ENCODE measurements around the gene TCF7L1. TPM values are rescaled to one million over a fixed set of nuclear protein-coding genes. Genes with fewer than 3 reads are reported as not detected.

TCF7L1 gene
- total and polyA plus RNA-seq, 2 of the 13 experiments (the other 11 are each of a cell fraction or from before 2014, with no cell fraction given) = 0.04 to 0.15 TPM

DNA sequence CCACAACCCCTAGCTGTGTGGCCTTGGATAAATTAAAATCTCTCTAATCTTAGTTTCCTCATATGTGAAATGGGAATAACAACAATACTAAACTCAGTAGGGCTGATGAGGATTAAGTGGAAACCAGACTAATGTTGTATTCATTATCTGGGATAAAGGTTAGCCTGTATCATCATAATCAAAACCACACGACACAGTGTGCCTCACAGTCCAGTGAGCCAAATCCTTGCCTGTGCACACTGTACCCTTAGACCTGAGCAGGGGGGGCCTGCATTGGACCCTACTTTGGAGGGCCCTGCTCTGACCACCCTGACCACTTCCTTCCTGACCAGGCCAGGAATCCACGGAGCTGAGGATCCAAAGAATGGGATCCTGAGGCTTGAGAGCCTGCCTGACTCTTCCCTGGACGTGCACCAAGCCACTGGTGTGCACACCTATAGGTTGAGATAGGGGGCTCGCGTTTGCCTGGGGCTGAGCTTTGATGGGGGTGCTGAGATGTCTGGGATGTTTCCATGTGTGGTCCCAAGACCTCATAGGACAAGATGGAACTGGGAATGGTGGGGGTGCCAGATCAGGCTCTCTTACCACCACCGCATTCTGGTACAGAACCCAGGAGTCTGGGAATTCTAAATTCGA is 124.9 kb downstream of the TCF7L1 start:
- H2AFZ ChIP-seq (ENCODE audit: low read length) = no peak overlapping the region
- no peak for DNase-seq (ENCODE audit: low spot score)
- no peak for FAIRE-seq
- POLR2A ChIA-PET = no interaction called here
- ATAC-seq = no peak
- TF ChIP-seq RFXANK (CRISPR knock-in tag; IDR thresholded peaks at IDR 0.05) (no peak), KMT2A (CRISPR knock-in tag; IDR thresholded peaks at IDR 0.05) (no peak), ELF3 (CRISPR knock-in tag; IDR thresholded peaks at IDR 0.05) (no peak), TBX3 (IDR thresholded peaks at IDR 0.05; ENCODE audit: borderline replicate concordance) (no peak), GTF3A (CRISPR knock-in tag; conservative IDR thresholded peaks at IDR 0.05) (no peak), MYC (CRISPR knock-in tag; IDR thresholded peaks at IDR 0.05; ENCODE audit: borderline replicate concordance) (no peak), ZNF780A (CRISPR knock-in tag; IDR thresholded peaks at IDR 0.05) (no peak), JUN (CRISPR knock-in tag; IDR thresholded peaks at IDR 0.05) (no peak), ZNF563 (CRISPR knock-in tag; IDR thresholded peaks at IDR 0.05) (no peak), ZNF772 (CRISPR knock-in tag; IDR thresholded peaks at IDR 0.05) (no peak), RBM22 (optimal IDR thresholded peaks at IDR 0.05; ENCODE audit: low read length) (no peak), BORCS8-MEF2B (CRISPR knock-in tag; IDR thresholded peaks at IDR 0.05) (no peak)
- TF ChIP-seq, protein P1, sequence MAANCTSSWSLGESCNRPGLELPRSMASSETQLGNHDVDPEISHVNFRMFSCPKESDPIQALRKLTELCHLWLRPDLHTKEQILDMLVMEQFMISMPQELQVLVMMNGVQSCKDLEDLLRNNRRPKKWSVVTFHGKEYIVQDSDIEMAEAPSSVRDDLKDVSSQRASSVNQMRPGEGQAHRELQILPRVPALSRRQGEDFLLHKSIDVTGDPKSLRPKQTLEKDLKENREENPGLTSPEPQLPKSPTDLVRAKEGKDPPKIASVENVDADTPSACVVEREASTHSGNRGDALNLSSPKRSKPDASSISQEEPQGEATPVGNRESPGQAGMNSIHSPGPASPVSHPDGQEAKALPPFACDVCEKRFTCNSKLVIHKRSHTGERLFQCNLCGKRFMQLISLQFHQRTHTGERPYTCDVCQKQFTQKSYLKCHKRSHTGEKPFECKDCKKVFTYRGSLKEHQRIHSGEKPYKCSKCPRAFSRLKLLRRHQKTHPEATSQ (CRISPR knock-in tag; IDR thresholded peaks at IDR 0.05; ENCODE audit: borderline replicate concordance) = no peak
- TF ChIP-seq, protein P2, sequence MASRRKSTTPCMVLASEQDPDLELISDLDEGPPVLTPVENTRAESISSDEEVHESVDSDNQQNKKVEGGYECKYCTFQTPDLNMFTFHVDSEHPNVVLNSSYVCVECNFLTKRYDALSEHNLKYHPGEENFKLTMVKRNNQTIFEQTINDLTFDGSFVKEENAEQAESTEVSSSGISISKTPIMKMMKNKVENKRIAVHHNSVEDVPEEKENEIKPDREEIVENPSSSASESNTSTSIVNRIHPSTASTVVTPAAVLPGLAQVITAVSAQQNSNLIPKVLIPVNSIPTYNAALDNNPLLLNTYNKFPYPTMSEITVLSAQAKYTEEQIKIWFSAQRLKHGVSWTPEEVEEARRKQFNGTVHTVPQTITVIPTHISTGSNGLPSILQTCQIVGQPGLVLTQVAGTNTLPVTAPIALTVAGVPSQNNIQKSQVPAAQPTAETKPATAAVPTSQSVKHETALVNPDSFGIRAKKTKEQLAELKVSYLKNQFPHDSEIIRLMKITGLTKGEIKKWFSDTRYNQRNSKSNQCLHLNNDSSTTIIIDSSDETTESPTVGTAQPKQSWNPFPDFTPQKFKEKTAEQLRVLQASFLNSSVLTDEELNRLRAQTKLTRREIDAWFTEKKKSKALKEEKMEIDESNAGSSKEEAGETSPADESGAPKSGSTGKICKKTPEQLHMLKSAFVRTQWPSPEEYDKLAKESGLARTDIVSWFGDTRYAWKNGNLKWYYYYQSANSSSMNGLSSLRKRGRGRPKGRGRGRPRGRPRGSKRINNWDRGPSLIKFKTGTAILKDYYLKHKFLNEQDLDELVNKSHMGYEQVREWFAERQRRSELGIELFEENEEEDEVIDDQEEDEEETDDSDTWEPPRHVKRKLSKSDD (CRISPR knock-in tag; IDR thresholded peaks at IDR 0.05; ENCODE audit: low read depth) = no peak
- TF ChIP-seq, protein P3, sequence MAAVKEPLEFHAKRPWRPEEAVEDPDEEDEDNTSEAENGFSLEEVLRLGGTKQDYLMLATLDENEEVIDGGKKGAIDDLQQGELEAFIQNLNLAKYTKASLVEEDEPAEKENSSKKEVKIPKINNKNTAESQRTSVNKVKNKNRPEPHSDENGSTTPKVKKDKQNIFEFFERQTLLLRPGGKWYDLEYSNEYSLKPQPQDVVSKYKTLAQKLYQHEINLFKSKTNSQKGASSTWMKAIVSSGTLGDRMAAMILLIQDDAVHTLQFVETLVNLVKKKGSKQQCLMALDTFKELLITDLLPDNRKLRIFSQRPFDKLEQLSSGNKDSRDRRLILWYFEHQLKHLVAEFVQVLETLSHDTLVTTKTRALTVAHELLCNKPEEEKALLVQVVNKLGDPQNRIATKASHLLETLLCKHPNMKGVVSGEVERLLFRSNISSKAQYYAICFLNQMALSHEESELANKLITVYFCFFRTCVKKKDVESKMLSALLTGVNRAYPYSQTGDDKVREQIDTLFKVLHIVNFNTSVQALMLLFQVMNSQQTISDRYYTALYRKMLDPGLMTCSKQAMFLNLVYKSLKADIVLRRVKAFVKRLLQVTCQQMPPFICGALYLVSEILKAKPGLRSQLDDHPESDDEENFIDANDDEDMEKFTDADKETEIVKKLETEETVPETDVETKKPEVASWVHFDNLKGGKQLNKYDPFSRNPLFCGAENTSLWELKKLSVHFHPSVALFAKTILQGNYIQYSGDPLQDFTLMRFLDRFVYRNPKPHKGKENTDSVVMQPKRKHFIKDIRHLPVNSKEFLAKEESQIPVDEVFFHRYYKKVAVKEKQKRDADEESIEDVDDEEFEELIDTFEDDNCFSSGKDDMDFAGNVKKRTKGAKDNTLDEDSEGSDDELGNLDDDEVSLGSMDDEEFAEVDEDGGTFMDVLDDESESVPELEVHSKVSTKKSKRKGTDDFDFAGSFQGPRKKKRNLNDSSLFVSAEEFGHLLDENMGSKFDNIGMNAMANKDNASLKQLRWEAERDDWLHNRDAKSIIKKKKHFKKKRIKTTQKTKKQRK (IDR thresholded peaks at IDR 0.05; ENCODE audit: low read length) = no peak
- H3K4me1 ChIP-seq (ENCODE audit: insufficient read depth, low read length) = peaks cover 27% of the 10 kb centered on the region
- WGBS (ENCODE audit: low lambda C conversion rate) = 34% methylated on average over 6 of the region's 7 CpGs
- no peaks in the 10 kb centered on the region for H3K9me3 ChIP-seq (ENCODE audit: low read length)
- no peaks in the 10 kb centered on the region for H3K36me3 ChIP-seq (replicated peaks in 1 of 2; ENCODE audit: control insufficient read depth in 1 of 2, insufficient read depth in 2 of 2, low read length in 2 of 2)
- no peak overlapping the region for H3K27ac ChIP-seq (ENCODE audit: extremely low read length, insufficient read depth, low read length)
- CTCF ChIA-PET (ENCODE audit: low intra/inter-chr PET ratio, low total read pairs) = no interaction called here
- peaks cover 4 to 73% of the 10 kb centered on the region in 2 experiments; a peak in 4 of 5 replicates for H3K27me3 ChIP-seq (ENCODE audit: control insufficient read depth in 1 of 2, insufficient read depth in 2 of 2, low read length in 2 of 2)
- no peaks in the 10 kb centered on the region for H3K79me2 ChIP-seq (ENCODE audit: insufficient read depth, low read length)
- BruUV-seq (replicated peaks) = no TSS peak
- H3K9ac ChIP-seq (ENCODE audit: insufficient read depth, low read depth, low read length) = no peak overlapping the region
- H3K4me2 ChIP-seq (ENCODE audit: low read depth, low read length) = no peak overlapping the region
- in situ Hi-C loops (cut with HindIII; ENCODE audit: extremely low pct_ligation_motif_present, low pct_unique_long_range_greater_than_20kb) (no loop called here), intact Hi-C loops (cut with micrococcal nuclease; ENCODE audit: unreplicated experiment) (no loop called here)
- no peak overlapping the region for H3K4me3 ChIP-seq (replicated peaks in 1 of 3; ENCODE audit: insufficient read depth in 1 of 3, low read depth in 2 of 3, low read length in 3 of 3)
- H4K20me1 ChIP-seq (ENCODE audit: insufficient read depth, low read length) = no peaks in the 10 kb centered on the region

All from HepG2 (cell line).